GM23338 (cell line): ENCODE data around the gene CNTNAP2. TPM values are rescaled to one million over a fixed set of nuclear protein-coding genes. Genes with fewer than 3 reads are reported as not detected.

ENCODE experiments used
- ATAC-seq: fragments of 200-7000 bp; cut with Tn5 transposase; 3 replicates; pipeline ENCODE4 v1.9.1; 2020
- DNase-seq: peaks from one replicate; pipeline ENCODE4 v3.0.0-alpha.2; 2015; ENCODE audit warnings: low spot score
- H2AFZ ChIP-seq: fragments of 200-600 bp; sonication (generic); 2 replicates; pipeline ENCODE4 v1.8.0; 2016; ENCODE audit warnings: antibody characterized with exemption, mild to moderate bottlenecking, moderate library complexity
- H3F3A ChIP-seq: fragments of 200-600 bp; sonication (generic); replicated peaks from 2 replicates; pipeline ENCODE4 v1.8.0; 2017; ENCODE audit warnings: antibody characterized with exemption, mixed run types, low read depth
- H3K27ac ChIP-seq: fragments of 200-600 bp; sonication (generic); 2 replicates; pipeline ENCODE4 v1.6.1; 2016; ENCODE audit warnings: low read depth
- H3K27me3 ChIP-seq: fragments of 200-600 bp; sonication (generic); 2 replicates; pipeline ENCODE4 v1.8.0; 2016; ENCODE audit warnings: mild to moderate bottlenecking, mixed run types, moderate library complexity; ENCODE audit not compliant: insufficient read depth
- H3K36me3 ChIP-seq: fragments of 200-600 bp; sonication (generic); 2 replicates; pipeline ENCODE4 v1.8.0; 2016; ENCODE audit warnings: mild to moderate bottlenecking; ENCODE audit not compliant: insufficient read depth
- H3K4me1 ChIP-seq: fragments of 200-600 bp; sonication (generic); 2 replicates; pipeline ENCODE4 v1.8.0; 2016; ENCODE audit warnings: mild to moderate bottlenecking, moderate library complexity; ENCODE audit not compliant: insufficient read depth
- H3K4me2 ChIP-seq: fragments of 200-600 bp; sonication (generic); 2 replicates; pipeline ENCODE4 v1.7.1; 2017; ENCODE audit warnings: mixed run types
- H3K4me3 ChIP-seq: fragments of 200-600 bp; sonication (generic); 2 replicates; pipeline ENCODE4 v1.6.1; 2016; ENCODE audit warnings: mixed run types
- H3K79me2 ChIP-seq: fragments of 200-600 bp; sonication (generic); replicated peaks from 2 replicates; pipeline ENCODE4 v1.8.0; 2017; ENCODE audit warnings: mild to moderate bottlenecking; ENCODE audit not compliant: insufficient read depth
- H3K9me2 ChIP-seq: fragments of 200-600 bp; sonication (generic); 2 replicates; pipeline ENCODE4 v1.8.0; 2017; ENCODE audit not compliant: insufficient read depth
- H4K20me1 ChIP-seq: fragments of 200-600 bp; sonication (generic); replicated peaks from 2 replicates; pipeline ENCODE4 v1.8.0; 2017; ENCODE audit warnings: mild to moderate bottlenecking; ENCODE audit not compliant: insufficient read depth
- H3K27ac Mint-ChIP-seq: 2 replicates; pipeline ENCODE4 v1.8.0; 2020; ENCODE audit warnings: inconsistent platforms, mild to moderate bottlenecking, moderate library complexity, mixed read lengths
- H3K27me3 Mint-ChIP-seq: 3 replicates; pipeline ENCODE4 v1.8.0; 2022; ENCODE audit warnings: low read depth, mild to moderate bottlenecking, moderate library complexity, mixed read lengths, inconsistent platforms; ENCODE audit not compliant: insufficient read depth, poor library complexity
- H3K36me3 Mint-ChIP-seq: 3 replicates; pipeline ENCODE4 v1.8.0; 2021; ENCODE audit warnings: low read depth, mild to moderate bottlenecking, inconsistent platforms, moderate library complexity, mixed read lengths
- H3K4me1 Mint-ChIP-seq: 3 replicates; pipeline ENCODE4 v1.8.0; 2020; ENCODE audit warnings: mild to moderate bottlenecking, inconsistent platforms, mixed read lengths
- H3K4me3 Mint-ChIP-seq: 3 replicates; pipeline ENCODE4 v1.8.0; 2021; ENCODE audit warnings: moderate library complexity, mild to moderate bottlenecking, inconsistent platforms, mixed read lengths
- H3K9me3 Mint-ChIP-seq: 3 replicates; pipeline ENCODE4 v1.8.0; 2020; ENCODE audit warnings: moderate library complexity, mild to moderate bottlenecking, inconsistent platforms, mixed read lengths
- CREB1 ChIP-seq: fragments of 250-450 bp; sonication (Bioruptor Pico); IDR thresholded peaks from 2 replicates; pipeline ENCODE4 v1.5.0; 2020; ENCODE audit warnings: low read depth, mild to moderate bottlenecking, moderate library complexity
- ETS1 ChIP-seq: IDR thresholded peaks from 2 replicates; pipeline ENCODE4 v1.6.1; 2016; ENCODE audit warnings: antibody characterized with exemption
- EZH2phosphoT487 ChIP-seq: fragments of 200-600 bp; sonication (generic); IDR thresholded peaks from one replicate; pipeline ENCODE4 v1.8.1; 2018; ENCODE audit warnings: antibody characterized with exemption; ENCODE audit not compliant: unreplicated experiment
- JUNB ChIP-seq: IDR thresholded peaks from one replicate; pipeline ENCODE4 v1.6.1; 2016; ENCODE audit warnings: antibody characterized with exemption; ENCODE audit not compliant: unreplicated experiment
- NANOG ChIP-seq: IDR thresholded peaks from 2 replicates; pipeline ENCODE4 v1.6.1; 2016; ENCODE audit warnings: antibody characterized with exemption, borderline replicate concordance
- REST ChIP-seq: IDR thresholded peaks from one replicate; pipeline ENCODE4 v1.6.1; 2018; ENCODE audit warnings: antibody characterized with exemption; ENCODE audit not compliant: unreplicated experiment
- STAT1 ChIP-seq: IDR thresholded peaks from one replicate; pipeline ENCODE4 v1.6.1; 2016; ENCODE audit warnings: antibody characterized with exemption; ENCODE audit not compliant: unreplicated experiment
- ZNF114 ChIP-seq: fragments of 250-450 bp; sonication (Bioruptor Pico); IDR thresholded peaks from 2 replicates; pipeline ENCODE4 v1.5.0; 2020; ENCODE audit warnings: mild to moderate bottlenecking, moderate library complexity
- ZNF331 ChIP-seq: fragments of 250-450 bp; sonication (Bioruptor Pico); IDR thresholded peaks from 2 replicates; pipeline ENCODE4 v1.5.0; 2020; ENCODE audit warnings: low read depth, mild to moderate bottlenecking, moderate library complexity
- ZNF462 ChIP-seq: fragments of 250-450 bp; sonication (Bioruptor Pico); IDR thresholded peaks from 2 replicates; pipeline ENCODE4 v1.5.0; 2020; ENCODE audit warnings: mild to moderate bottlenecking, moderate library complexity
- polyA plus RNA-seq: library from polyadenylated mRNA; unstranded; fragments of >200 nt; fragmentation: Nextera tagmentation; extraction: Ambion mirVana; gene quantifications from 2 replicates; pipeline ENCODE4 v1.2.1, GENCODE V29; 2016
- total RNA-seq: library from RNA; depleted of rRNA; stranded (reverse); fragments of >200 nt; shearing (Covaris generic); gene quantifications from 2 replicates; pipeline ENCODE4 v1.2.3, GENCODE V29; 2014

CNTNAP2 gene
- total and polyA plus RNA-seq, 2 experiments from 2014 or later = 38.2 to 61.3 TPM

GRCh38 chr7:146966274-146966673, 849.7 kb downstream of the CNTNAP2 start (continued):
- no peak for TF ChIP-seq ZNF462
- TF ChIP-seq ZNF331 = no peak
- no peak for TF ChIP-seq NANOG

GRCh38 chr7:146982482-146982881, 865.9 kb downstream of the CNTNAP2 start:
- Histone ChIP-seq H3K4me2 (no peak overlapping the region), H3K36me3 (no peaks in the 10 kb centered on the region), H3F3A (no peaks in the 10 kb centered on the region), H3K27ac (no peak overlapping the region), H3K4me1 (no peaks in the 10 kb centered on the region), H3K27me3 (no peaks in the 10 kb centered on the region), H4K20me1 (no peaks in the 10 kb centered on the region), H2AFZ (no peak overlapping the region), H3K79me2 (no peaks in the 10 kb centered on the region), H3K4me3 (no peak overlapping the region), H3K9me2 (no peaks in the 10 kb centered on the region)
- Mint-ChIP-seq H3K9me3 (peaks cover 13% of the 10 kb centered on the region), H3K27ac (no peak overlapping the region), H3K36me3 (no peaks in the 10 kb centered on the region; the same call in 2 of the 3 replicates), H3K4me1 (no peaks in the 10 kb centered on the region), H3K4me3 (no peak overlapping the region), H3K27me3 (peaks cover 4% of the 10 kb centered on the region)
- DNase-seq = no peak
- ATAC-seq = no peak
- TF ChIP-seq REST (no peak), ZNF114 (CRISPR knock-in tag) (no peak), CREB1 (no peak), ETS1 (no peak), JUNB (no peak), EZH2phosphoT487 (no peak), STAT1 (no peak)
